GM12872 (cell line): Measurements from ENCODE around the gene MPZL1.

Experiments
- TF ChIP-seq, protein P1 (sequence below): IDR thresholded peaks from 3 replicates; pipeline ENCODE4 v1.5.1; 2011; ENCODE audit warnings: low read depth, mild to moderate bottlenecking, low read length, moderate library complexity; ENCODE audit not compliant: insufficient read depth

MPZL1 gene

DNA sequence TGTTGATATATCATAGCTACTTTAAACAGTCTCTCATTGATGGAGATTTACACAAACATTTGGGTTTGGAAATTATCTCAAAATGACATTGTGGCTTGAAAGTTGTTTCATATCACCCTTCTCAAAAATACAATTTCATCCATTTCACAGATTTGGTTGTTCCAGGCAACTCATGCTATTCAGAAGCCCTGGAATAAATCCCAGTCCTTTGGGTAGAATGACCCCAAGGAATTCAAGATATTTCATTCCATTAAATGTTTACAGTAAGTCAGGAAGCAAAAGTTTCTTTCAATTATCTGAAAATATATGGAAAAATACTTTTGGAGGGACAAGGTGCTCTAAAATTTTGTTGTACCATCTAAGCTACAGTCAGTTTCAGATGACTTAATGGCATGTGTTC is 27.1 kb downstream of the MPZL1 start:
- TF ChIP-seq, protein P1, sequence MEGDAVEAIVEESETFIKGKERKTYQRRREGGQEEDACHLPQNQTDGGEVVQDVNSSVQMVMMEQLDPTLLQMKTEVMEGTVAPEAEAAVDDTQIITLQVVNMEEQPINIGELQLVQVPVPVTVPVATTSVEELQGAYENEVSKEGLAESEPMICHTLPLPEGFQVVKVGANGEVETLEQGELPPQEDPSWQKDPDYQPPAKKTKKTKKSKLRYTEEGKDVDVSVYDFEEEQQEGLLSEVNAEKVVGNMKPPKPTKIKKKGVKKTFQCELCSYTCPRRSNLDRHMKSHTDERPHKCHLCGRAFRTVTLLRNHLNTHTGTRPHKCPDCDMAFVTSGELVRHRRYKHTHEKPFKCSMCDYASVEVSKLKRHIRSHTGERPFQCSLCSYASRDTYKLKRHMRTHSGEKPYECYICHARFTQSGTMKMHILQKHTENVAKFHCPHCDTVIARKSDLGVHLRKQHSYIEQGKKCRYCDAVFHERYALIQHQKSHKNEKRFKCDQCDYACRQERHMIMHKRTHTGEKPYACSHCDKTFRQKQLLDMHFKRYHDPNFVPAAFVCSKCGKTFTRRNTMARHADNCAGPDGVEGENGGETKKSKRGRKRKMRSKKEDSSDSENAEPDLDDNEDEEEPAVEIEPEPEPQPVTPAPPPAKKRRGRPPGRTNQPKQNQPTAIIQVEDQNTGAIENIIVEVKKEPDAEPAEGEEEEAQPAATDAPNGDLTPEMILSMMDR = no peak

DNA sequence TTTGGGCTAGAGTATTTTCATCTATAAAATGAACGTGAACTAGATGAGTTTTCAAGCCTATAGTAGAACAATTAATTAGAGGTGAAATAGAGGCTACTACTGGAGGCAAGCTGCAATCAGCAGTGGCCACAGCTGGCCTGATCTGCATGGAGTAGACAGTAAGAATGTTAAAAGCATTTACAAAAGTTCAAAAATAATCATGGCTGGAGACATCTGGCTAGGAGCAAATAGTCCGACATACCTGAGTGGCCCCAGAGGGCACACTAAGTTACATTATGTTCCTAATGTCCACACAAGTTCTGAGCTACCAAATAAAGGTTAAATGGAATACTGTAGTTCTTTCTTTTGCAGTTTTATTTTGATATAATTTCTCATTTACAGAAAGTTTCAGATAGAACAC is 28.0 kb downstream of the MPZL1 start:
- TF ChIP-seq, protein P1 = no peak

DNA sequence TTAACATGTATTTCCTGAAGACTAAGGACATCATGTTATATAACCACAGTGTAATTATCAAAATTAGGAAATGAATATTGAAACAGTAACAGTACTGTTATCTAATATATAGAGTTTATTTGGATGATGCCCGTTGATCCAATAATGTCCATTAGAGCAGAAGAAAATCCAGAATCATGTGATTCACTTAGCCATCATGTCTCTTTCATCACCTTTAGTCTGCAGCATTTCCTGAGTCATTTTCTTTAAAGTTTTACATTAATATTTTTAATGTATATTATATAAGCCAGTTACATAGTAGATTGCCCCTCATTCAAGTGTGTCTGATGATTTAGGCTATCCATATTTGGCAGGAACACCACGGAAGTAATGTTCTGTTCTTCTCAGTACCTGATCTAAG is 28.9 kb downstream of the MPZL1 start:
- TF ChIP-seq, protein P1 = no peak

DNA sequence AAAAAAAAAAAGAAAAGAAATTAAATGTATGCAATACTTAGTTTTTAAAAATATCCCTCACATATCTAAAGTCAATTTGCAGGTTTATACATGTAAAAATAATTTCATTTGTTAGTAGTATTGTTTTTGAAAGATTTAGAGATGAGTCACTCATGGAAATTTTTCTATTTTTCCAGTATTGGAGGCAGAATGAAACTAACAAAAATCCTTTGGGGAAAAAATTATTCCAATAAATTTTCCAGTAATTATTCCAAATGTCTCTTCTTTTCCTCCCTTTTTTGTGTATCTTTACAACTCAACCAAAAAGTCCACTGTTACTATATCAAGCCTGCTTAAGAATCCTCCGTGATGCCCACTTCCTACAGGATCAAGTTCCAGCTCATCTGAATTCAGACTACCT is 29.9 kb downstream of the MPZL1 start:
- TF ChIP-seq, protein P1 = no peak

DNA sequence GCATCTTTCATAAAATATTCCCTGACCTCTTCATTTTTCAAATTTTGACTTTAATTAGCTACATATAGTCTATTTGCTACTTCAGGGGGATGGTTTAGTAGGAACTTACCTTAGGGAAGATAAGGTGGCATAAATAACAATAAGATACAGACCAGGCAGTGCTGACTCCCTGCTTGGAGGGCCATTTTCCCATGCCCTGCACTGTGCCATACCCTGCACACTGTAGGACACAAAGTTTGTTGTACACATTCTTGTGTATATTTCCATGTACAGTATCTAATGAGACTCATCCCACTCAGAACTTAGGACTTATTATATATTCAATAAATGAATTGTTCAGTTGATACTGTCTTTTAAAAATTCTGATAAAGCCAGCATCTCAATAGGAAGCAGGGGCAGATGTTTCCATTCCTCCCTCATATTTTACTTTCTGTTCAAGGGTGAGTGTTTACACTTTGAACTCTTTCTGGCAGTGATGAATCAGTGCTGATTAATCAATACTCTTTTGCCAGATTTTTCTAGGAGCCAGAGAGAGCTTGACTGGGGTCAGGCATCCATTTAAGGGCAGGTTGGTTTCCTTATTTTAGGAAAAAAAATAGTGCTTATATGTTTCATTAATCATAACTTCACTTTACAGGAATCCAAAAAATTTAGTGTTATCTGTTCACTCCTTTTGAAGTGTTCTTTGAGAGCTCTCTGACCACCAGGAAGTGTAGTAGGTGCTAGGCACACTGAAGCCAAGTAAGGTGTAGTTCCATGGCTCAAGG is 30.6 kb downstream of the MPZL1 start:
- TF ChIP-seq, protein P1 = no peak

DNA sequence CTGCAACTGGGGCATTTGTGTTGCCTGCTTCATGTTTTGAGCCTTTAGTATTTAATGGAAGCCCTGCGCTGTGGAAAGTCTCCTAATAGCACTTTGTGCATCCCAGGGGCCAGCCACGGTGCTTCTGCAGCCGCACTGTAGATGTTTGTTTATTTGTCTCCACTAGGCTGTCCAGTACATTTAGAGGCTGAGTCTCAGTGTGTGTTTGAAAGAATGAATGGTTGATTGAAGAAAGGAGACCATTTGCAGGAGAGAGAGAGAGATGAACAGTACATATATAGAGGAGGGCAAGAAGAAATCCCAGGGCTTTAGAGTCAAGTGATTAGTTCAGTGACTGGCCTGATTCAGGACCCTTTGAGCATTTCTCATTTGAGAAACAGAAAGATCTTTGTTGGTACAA is 33.9 kb downstream of the MPZL1 start:
- TF ChIP-seq, protein P1 = no peak

DNA sequence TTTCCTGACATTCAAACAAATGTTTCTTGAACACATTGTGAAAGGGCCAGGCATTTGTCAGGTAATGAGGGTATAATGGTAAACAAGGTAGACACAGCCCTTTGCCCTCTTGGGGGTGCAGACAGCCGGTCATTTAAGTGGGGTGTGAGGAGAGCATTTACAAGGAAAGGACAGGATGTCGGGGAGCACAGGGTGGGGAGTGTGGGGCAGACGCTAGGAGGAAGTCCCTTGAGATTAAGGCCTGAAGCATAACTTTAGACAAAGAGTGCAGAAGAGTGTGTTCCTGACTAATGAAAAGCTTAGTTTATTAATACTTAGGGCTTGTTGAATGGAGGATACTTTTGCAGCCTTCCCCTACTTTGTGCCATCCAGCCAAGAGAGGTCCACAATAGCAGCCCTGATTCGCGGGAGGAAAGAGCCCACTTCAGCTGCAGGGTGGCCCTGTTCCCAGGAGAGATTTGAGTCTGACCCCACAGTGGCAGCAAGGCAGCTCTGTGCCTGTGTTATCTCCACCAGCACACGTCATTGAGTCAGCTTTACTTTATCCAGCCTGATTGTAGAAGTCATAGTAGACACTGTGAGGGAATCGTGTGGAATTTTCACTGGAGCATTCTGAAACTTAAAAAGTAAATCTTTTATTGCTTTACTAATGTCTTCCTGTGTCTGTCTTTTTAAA is 35.1 kb downstream of the MPZL1 start:
- TF ChIP-seq, protein P1 = no peak
